ENCODE data around the gene HOXC5. TPM values are rescaled to one million over a fixed set of nuclear protein-coding genes. Genes with fewer than 3 reads are reported as not detected.

The HOXC5 gene
- total RNA-seq, 1 donor from 2014 or later: not detected

DNA sequence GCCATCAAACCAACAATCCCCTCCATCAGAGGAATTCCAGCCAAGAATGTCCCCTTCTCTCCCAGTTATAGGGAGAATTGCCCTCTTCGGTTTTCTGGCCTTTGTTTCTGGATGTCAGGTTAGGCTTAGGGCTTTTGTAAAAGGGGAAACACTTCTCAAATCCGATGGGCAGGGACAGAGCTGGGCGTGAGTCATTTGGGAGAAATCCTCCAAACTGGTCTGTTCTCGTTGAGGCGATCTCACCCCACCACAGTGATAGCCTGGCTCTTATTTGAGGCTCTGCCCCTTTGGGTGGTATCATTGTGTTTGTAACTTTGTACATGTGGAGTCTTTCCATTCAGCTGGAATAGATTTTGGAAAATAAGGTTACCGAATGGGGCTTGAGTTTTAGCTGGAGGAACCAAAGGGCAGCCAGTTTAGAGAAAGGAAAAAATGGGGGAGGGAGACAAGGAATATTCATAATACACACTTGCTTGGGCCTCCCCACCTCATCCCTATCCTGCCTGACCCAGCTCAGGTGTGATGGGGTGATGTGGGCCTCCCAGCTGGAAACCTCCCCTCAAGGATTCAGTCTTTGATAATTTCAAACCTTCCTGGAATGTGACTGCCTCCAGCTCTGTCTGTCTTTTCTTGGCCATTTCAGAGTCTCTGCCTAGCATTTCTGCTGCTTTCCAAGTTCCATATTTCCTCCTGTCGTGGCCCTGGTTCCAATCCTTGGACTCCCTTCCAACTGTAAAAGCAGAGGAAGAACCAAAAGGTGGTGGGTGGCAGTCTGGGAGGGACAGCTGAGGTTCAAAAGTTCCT, 28.3 kb downstream of the HOXC5 start:
- ATAC-seq (no peak), DNase-seq (no peak)
- Histone ChIP-seq H3K36me3 (no peaks in the 10 kb centered on the region), H3K4me1 (no peaks in the 10 kb centered on the region), H3K27ac (no peak overlapping the region), H3K27me3 (peaks cover 58% of the 10 kb centered on the region), H3K4me3 (no peak overlapping the region), H3K9me3 (no peaks in the 10 kb centered on the region)
- intact Hi-C loops (cut with DNase I): no loop called here
- TF ChIP-seq, protein P1, sequence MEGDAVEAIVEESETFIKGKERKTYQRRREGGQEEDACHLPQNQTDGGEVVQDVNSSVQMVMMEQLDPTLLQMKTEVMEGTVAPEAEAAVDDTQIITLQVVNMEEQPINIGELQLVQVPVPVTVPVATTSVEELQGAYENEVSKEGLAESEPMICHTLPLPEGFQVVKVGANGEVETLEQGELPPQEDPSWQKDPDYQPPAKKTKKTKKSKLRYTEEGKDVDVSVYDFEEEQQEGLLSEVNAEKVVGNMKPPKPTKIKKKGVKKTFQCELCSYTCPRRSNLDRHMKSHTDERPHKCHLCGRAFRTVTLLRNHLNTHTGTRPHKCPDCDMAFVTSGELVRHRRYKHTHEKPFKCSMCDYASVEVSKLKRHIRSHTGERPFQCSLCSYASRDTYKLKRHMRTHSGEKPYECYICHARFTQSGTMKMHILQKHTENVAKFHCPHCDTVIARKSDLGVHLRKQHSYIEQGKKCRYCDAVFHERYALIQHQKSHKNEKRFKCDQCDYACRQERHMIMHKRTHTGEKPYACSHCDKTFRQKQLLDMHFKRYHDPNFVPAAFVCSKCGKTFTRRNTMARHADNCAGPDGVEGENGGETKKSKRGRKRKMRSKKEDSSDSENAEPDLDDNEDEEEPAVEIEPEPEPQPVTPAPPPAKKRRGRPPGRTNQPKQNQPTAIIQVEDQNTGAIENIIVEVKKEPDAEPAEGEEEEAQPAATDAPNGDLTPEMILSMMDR (IDR thresholded peaks at IDR 0.05): no peak

DNA sequence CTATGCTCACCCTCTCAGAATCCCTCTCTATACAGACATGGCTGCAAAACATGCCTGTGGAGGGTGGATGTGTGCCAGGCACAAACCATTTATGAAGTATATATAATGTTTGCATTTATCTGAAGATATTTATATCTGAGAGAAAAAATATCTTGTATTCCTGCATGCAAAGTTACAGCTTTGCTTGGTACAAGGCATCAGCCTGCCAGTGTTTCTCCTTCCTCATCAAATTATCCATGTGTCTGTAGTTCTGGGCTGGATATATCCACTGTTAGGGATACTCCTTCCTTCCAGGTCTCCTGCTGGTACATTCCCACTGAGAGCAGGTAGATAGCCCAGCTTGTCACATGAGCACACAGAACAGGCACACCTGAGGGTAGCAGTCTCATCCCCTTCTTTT, 32.8 kb downstream of the HOXC5 start:
- no peak overlapping the region for H3K4me3 ChIP-seq
- DNase-seq: no peak
- no peak for ATAC-seq
- TF ChIP-seq, protein P1 (IDR thresholded peaks at IDR 0.05): no peak
- H3K36me3 ChIP-seq: no peaks in the 10 kb centered on the region
- H3K9me3 ChIP-seq: no peaks in the 10 kb centered on the region
- H3K27ac ChIP-seq: no peak overlapping the region
- peaks cover 41% of the 10 kb centered on the region for H3K27me3 ChIP-seq
- no peaks in the 10 kb centered on the region for H3K4me1 ChIP-seq
- intact Hi-C loops (cut with DNase I): no loop called here

DNA sequence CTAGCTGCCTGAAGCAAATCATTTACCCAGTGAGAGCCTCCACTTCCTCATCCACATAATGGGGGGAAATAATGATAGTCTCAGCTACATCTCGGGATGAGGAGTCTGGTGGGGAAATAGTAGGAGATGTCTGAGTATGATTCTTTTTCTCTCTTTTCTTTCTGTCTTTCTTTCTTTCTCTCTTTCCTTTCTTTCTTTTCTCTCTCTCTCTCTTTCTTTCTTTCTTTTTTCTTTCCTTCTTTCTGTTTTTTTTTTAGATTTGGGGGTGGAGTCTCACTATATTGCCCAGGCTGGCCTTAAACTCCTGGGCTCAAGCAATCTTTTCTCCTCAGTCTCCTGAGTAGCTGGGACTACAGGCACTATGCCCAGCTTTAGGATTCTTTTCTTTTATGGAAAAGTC, 33.6 kb downstream of the HOXC5 start:
- intact Hi-C loops (cut with DNase I): no loop called here
- no peak overlapping the region for H3K27ac ChIP-seq
- TF ChIP-seq, protein P1 (IDR thresholded peaks at IDR 0.05): no peak
- H3K9me3 ChIP-seq: no peaks in the 10 kb centered on the region
- H3K4me3 ChIP-seq: no peak overlapping the region
- no peaks in the 10 kb centered on the region for H3K4me1 ChIP-seq
- ATAC-seq (no peak), DNase-seq (no peak)
- no peaks in the 10 kb centered on the region for H3K36me3 ChIP-seq
- peaks cover 38% of the 10 kb centered on the region for H3K27me3 ChIP-seq

DNA sequence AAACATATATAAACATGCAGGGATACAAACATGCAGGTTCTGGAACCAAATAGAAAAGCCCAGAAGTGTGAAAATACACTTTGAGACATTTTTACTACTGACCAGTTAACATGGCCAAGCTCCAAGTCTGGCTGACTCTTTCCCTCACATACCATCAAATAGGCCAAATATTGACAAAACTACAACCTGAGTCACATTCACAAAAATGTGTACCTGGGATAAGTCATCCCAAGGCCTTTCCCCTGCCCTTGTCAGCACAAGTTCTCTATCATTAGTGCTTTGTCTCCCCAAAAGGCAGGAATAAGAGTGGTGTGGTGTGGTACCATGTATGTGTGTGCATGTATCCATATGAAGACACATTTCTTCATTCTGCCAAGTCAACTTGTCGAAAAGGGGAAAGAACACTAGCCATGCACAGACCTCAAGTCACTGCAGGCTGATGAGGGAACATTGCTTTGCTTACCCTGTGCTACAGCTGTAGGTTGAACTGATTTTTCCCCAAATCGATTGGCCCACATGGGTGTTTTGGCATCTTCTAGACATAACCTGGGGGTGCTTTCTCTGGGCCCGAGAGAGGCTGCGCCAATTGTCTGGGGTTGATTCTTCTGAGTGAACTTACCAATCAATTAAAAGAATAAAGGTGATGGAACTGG, 35.7 kb downstream of the HOXC5 start:
- H3K9me3 ChIP-seq: no peaks in the 10 kb centered on the region
- no peaks in the 10 kb centered on the region for H3K36me3 ChIP-seq
- no peaks in the 10 kb centered on the region for H3K4me1 ChIP-seq
- no peak overlapping the region for H3K27ac ChIP-seq
- no peak for ATAC-seq
- DNase-seq: no peak
- intact Hi-C loops (cut with DNase I): no loop called here
- H3K4me3 ChIP-seq: no peak overlapping the region
- TF ChIP-seq, protein P1 (IDR thresholded peaks at IDR 0.05): no peak
- peaks cover 26% of the 10 kb centered on the region for H3K27me3 ChIP-seq

DNA sequence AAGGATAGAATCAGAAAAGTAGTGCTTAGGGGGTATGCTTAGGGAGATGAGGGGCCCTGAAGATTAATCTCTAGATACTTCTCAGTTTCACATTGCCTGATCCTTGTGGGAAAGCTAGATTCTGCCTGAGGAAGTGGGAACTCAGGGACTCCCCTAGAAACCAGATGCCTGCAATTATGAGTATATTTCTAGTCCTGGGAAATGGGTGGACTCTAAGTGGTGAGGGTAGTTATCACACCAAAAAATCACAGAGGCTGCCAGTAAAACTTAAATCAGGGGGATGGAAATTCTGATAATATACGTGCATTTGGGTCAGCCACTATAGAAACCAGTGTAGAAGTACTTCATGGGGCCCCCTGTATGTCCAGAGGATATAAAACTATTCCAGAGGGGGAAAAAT, 39.1 kb downstream of the HOXC5 start:
- Histone ChIP-seq H3K27ac (no peak overlapping the region), H3K4me1 (no peaks in the 10 kb centered on the region), H3K4me3 (no peak overlapping the region), H3K36me3 (no peaks in the 10 kb centered on the region), H3K9me3 (no peaks in the 10 kb centered on the region), H3K27me3 (peaks cover 16% of the 10 kb centered on the region)
- no peak for ATAC-seq
- intact Hi-C loops (cut with DNase I): no loop called here
- DNase-seq: no peak
- TF ChIP-seq, protein P1 (IDR thresholded peaks at IDR 0.05): no peak

Data from upper lobe of right lung (tissue), 1 donor.